NCI-H2196 treated with DMSO at 0.1 percent for 48 hours (cell line): ENCODE results near the gene LHFPL2.

Experiments used
- DNase-seq: peaks from one replicate; lab custom pipeline; 2025; ENCODE audit not compliant: unreplicated experiment; lab: John Stamatoyannopoulos, UW

The LHFPL2 gene

DNA sequence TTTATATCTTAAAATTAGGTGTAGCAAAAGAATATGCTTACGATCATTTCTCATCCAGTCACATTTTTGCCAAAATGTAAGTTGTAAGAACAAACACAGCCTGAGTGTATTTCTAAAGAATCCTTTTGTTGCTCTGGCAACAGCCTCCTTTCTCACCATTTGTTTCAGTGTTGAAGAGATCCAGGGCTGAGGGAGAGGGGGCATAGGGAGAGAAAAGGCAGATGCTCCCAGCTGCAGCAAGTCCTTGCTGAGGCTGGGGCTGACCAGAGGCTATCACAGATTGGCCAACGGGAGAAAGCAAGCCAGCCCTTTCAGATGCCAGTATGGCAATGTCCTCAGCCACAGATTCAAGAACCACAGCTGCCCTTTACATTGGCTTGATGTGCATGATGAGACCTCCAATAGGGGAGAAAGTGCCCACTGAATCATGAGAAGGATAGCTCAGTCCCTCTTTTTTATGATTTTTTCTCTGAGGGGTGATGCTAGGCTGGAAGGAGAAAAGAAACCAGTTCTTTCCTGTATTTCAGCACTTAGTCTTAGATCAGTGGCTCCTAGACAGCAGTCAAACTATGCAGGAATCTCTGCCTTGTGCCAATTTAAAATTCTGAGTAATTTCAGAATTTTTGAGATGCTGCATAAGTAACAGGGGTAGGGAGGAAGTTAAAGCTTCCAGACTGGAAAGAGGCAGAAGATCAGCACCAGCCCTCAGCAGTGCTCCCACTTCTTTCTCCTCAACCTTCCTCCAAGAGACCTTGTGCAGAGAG lies 142.1 kb downstream of the LHFPL2 start:
- DNase-seq: no peak

DNA sequence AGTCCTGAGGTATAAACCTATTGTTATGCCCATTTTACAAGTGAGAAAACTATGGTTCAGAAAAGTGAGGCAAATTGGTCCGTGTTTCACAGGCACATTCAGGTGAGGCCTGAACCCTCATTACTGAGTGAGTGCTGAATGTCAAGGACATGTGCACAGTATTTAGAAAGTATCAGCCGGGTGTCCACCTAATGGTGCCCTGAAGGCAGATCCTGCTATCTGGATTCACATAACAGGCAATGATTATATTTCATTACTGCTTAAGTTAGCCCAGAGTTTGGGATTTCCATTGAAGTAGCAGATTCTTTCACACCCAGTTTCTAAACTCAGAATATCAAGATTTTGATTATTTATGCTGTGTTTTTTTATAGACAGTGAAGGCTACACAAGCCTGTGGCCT lies 142.7 kb downstream of the LHFPL2 start:
- DNase-seq: no peak

DNA sequence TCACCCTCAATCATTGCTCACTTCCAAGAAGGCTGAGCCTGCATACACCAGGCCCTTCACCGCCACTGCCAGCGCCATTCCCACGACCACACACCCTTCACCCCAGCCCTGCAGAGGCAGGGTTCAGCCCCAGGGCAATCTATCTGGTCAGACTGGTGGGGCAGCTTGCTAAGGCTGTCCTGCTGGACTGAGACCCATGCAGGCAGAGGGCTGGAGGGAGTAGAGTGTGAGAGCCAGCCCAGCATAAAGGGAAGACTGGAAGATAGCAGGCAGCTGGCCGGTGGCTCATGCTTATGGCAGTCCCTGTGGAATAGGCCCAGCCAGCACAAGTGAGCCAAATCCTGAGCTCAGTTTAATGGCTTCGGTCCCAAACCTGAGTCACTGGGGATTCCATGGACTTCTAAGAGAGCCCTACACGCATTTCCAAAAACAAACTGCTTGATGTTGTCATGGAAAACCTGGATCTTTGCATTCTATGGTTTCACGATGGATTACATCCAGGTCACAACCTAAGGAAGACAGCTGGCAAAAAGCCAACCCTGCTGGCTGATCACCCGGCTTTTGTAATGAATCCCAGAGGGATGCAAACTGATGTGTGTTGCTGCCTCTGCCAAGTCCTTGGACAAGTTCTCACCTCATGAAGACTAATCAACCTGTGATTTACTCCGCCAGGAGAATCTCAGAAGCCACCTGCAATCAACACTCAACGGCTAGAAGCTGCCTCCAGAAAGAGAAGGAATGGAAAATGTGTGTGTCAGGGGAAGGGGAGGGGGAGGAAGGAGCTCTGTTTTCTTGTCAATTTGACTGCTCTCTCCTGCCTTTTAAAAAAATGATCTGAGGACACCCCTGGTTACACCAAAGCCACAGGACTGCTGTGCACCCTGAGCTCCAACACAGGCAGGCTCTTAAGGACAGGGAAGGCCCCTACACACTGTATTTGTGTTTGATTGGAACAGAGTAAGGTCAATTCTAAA lies 143.6 kb downstream of the LHFPL2 start:
- peak; percentile 58 for DNase-seq

DNA sequence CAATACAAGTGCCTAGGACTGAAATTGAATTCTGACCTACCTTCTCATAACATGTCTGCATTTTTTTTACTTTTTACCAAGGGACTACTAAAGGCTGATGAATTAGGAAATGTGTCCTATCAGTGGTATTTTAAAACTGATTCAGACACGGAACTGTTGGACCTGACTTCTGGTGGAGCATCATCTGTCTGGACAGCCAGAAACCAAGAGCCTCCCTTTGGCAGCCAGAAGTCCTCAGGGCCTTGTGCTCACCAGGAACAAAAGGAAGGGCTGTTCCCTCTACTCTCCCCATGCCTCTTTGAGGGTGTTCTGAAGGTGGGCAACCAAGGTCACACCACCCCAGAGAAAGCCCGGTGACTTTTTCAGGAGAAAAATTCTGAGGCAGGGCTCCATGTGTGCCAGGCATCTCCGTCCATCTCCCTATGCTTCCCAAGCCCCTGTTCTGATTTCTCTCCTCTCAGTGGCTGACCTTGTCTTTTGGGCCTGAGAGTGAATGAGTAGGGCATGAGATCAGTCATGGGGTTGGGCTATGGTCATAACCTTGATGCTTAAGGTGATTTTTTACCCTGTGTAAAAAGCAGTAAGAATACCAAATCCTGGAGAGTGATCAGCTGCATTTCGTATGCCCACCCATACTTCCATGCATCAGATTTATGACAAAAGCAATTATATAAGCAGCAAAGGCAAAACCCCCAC lies 144.5 kb downstream of the LHFPL2 start:
- no peak for DNase-seq

DNA sequence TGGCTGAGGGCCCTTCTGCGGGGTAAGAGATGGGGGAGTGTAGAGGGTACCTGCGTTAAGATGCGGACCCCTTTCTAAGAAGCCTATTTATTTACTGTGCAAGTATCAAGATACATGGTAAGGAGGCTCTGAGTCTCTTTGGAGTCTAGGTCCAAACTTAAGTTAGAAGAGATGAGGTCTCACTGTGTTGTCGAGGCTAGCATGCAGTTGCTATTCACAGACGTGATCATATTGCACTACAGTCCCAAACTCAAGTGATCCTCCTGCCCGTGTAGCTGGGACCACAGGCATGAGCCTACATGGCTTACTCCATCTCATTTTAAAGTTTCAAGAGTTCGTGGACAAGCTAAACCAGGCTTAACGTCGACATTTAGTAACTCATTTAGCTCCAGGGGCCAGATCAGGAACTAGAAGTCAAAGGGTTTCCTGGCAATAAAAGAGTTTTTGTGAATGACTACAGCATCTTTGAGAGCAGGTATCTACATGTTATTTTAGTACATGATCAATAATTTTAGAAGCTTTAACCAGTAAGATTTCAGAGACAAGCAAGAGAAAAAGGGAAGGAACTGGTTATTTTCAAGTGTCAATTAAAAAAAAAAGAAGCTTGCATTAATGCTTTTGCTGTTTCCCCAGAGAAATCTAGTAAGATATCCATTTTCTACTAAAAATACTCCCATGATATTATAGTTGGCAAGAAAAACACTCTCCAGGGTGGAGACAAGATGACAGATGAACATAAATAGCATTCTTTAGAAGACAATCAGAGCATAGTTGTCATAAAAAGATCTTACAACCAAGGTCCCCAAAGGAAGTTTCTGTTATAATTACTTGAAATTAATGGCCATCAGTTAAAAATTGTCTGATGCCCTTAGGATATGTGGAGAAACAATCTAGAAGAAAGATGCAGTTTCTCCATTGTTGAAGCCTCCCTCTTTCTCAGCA lies 146.9 kb downstream of the LHFPL2 start:
- DNase-seq: no peak

DNA sequence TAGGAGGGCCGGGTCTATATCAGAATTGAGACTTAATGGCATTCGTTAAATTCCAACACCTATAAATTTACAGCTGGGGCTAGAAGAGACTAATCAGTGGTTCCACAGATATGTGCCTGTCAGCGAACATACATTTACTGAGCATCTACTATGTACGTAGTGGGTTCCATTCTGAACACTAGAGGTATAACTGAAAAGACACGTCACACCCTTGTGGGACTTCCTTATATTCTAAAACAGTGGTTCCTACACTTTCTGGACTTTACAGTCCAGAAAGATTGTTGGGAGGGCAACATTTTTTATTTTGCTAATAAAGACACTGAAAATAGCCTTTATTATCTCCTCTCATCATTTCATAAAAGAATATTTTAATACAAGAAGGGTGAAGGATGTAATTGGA lies 147.7 kb downstream of the LHFPL2 start:
- DNase-seq: no peak

DNA sequence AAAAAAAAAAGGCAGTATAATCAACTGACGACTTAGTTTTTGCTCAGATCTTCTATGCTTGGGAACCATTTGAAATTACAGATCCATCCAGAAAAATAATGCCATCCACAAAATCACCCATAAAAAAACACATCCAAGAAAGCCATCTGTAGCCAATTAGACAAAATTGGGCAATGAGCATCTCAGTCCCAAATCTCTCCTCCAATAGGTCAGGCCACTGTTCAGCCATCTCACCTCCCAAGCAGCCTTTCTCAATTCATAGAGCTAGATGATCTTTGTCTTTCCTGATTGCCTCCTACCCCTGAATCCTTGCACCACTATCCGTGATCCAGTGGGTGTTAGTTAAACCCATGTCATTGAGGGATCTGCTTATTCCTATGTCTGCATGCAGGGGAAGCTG lies 148.5 kb downstream of the LHFPL2 start:
- no peak for DNase-seq

DNA sequence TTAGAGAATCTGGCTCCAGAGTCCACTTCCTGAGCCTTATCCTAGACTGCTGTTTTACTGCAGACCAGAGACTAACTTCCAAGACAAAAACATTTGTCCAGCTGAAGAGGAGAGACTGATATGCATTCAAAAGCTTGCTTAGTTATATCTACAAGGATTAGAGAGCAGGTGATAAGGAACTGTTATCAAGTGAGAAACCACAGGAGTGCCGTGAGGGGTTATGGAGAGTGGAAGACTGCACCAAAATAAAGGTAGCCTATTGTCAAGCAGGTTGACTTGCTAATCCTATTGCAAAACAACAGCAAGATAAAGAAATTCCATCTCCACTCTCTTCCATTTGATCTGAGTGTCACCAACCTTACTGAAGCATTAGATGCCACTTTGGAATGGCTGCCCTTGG lies 149.1 kb downstream of the LHFPL2 start:
- no peak for DNase-seq

DNA sequence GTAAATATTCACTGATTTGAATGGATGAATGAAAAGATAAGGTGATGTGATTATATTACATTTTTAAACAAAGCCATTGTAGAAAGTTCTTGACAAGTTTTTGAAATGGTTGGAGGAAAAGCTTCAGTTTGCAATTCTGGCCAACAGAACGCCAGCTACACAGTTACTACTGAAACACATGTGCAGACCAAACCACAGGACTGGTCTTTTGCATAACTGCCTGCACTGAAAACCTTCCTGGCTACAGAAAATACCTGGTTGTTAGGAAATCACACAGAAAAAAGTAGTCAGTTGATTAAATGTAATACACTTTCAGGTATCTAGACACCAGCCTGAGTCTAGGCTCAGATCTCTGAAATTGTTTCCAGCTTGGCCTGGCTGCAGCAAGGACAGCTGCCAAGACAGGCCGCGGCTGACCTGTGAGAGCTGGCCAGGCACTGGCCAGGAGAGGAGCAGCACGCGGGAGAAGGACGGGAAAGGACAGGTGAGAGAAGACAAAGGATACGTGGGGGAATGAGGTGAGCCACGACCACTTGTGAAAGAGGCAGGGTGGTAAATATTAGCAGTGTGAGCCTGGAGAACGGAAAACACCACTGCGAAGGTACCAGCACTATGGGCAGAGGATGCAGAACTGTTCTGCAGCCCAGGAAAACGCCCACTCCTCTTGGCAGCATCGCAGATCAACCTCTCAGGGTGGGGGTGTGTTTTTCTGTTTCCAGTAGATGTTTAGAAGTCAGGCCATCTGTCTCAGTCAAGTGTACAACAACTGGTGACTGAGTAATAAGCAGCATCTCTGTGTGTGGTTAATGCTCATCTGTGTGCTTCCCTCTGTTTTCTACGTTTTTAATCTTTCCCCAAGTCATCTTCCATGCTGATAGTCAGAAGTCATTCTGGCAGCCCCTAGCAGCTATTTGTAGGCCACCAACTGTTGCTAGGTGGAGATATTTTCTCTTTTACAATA lies 150.7 kb downstream of the LHFPL2 start:
- no peak for DNase-seq

DNA sequence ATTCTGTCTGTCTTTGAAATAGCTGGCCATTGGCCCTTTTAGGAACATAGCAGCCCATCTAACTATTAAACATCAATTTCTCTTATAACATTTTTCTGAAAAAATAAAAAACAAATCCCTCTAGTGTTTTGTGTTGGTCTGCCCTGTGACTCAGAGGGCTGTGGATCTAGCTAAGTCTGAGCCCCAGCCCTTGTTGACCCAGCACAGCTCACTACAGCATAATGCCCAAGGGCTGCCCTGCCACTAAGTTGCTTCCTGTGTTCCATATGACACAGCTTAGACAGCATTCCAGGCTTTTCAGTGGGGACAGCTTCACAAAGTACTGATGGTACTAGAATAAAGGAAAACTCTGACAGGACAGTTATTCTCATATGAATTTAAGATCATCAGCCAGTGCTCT lies 152.2 kb downstream of the LHFPL2 start:
- no peak for DNase-seq

DNA sequence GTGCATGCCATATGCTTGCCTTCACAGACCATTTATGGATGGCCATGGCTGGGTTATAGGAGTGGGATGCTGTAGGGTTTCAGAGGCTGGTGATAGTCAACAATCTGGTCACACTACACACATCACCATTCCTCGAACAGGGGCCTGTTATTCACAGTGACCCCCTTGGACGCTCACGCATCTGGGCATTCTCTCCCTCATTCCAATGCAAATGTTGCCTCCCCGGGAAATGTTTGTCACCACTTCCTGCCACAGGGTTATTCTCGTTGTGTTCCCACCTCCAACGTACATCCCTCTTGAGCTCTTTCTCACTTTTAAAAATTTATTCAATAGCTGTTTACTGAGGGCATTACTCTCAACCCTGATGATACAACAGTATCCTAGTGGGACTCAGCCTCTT lies 152.8 kb downstream of the LHFPL2 start:
- no peak for DNase-seq

DNA sequence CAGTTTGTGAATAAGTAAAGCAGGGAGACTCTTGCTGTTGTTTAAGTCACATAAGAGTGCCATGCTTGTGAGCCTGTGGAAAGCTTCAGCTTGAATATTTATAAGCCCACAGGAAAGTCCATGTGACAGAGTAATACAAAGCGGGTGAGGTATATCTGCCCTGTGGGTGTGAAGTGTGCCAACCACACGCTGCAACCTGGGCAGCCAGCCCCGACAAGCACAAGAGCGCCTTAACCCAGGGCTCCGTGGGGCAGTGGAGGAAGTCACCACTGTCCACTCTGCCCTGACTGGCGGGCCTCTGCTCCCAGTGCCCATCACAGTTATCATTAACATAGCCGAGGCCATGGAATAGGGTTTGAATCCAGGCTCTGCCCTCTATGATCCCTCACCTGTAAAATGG lies 155.9 kb downstream of the LHFPL2 start:
- DNase-seq: no peak

DNA sequence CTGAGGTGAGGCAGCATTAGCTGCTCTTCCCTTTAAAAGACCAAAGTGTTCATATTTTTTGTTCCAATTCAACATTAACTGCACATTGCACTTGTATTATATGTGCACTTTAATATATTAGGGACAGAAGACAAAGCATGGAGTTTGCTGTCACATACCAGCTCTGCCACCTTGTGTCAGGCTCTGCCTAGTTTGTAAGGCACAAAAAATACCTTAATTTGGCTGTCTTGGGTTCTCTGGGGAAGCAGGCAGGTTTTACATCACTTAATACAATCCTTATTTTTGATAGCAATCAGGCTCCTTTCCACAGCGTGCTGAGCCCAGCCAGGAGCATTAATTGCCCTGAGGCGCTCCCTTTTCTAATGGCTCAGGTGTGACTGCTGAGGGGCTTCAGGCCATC lies 156.3 kb downstream of the LHFPL2 start:
- DNase-seq: no peak

DNA sequence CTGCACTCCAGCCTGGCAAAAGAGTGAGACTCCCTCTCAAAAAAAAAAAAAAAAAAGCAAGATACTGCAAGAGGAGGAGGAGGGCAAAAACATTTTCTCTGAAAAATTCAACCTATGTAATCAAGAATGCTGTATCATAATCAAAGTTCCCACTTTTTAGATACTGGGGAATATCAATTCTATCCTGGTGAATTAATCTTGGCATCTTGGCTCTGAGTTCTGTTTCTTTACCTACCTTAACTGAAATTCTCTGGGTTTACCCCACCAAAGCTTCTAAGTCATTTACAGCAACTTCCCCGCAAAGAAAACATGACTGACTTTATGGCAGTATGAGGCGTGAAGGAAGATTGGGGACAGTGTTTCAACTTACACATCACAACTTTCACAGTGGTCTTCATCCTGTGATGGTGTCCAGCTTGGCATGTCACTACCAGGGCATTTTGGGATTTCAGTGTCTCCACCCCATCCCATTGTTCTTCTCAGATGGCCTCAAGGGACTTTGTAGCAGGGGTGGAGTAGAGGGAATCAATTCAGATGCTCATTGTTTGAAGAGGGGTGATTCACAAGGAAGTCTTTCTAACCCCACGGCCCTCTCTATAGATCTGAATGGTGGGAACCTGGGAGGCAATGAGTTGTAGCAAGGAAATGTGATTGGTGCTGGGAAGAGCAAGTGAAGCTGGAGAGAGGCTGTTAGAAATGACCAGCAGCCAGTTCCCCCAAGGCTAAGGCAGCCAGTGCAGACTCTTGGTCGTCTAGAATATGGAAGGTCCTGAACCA lies 157.7 kb downstream of the LHFPL2 start:
- no peak for DNase-seq

DNA sequence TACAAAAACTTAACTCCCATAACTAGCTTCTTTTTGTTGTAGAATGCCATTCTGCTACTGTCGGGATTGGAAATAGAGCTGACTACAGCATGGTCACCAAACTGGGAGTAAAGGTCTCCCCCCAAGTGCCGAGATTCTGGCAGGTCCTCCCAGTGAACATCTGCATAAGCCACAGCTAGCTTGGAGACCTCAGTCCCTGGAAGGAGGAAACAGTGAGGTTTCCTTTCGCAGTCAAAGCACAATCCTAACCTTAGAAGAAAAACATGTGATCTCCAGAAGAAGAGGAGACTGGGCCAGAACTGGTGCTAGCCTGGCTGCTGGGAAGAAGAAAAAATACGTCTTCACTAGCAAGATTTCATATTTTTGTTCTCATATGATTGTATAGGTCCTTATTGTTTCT lies 160.7 kb downstream of the LHFPL2 start:
- no peak for DNase-seq

DNA sequence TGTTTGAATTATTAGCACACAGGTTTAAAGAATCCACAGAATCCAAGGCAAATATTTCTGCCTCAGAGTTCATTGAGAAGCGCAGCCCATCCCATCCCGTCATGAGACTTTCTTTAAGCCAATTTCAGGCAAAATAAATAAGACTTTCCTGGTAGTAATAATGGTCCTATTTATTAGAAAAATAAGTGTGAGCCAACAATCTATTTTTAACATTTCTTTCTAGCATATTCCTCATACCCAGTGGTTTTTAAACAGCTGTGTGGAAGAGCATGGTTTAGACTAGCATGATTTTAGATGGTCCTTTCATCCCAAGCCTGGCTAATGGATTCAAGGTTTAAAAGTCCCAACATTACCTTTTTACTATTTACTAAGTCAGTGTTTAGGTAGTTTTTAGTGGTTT lies 162.4 kb downstream of the LHFPL2 start:
- DNase-seq: no peak

DNA sequence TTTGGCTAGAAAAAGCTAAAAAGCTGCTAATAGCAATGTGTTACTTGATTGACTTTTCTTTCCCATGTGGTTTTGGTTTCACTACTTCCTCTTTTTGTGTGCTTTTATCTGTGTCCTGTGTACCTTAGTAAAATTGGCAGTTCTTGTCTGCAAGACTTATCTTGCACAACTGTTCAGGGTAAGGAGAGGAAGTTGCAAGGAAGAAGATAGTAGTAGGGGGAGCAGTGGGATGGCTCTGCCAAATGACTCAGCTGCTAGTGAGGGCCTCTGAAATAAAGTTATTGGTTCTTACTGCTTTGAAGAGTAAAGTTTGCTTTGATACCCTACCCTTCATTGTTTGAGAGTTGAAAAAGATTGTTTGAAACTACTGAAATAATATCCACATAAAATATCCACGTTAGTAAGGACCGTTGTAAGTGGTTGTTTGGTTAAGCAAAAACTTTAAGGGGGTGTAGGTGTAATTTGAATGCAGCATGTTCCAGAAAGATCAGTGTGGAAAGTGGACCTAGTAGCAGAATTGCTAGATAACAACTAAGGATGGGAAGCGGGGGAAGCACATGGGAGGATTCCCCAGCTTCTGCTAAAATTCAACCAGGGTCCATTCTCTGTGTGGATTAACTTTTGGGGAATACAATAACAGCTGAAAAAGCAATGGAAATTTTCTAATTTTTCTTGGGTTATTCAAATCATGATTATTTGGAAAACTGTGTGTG lies 164.6 kb downstream of the LHFPL2 start:
- no peak for DNase-seq

DNA sequence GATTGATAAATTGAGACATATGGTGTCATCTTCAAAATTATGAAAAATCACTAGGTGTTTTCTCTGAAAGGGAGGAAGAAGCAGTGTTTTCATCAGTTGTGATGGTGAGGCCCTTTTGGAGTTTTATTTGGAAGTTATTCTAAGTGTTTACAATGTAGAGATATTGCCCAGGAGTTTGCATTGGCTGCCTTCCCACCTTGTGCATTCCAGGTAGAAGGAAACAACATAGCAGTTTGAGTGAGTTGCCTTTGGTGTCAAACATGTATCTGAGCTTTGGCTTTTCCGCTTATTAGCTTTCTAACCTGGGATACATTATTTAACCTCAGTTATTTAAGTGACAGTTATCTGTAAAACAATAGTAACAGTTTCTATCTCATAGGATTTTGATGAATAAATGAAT lies 165.6 kb downstream of the LHFPL2 start:
- no peak for DNase-seq
